ENCODE measurements around the gene KCNQ4. TPM values are rescaled to one million over a fixed set of nuclear protein-coding genes. Genes with fewer than 3 reads are reported as not detected.

KCNQ4 gene
- total RNA-seq, 1 donor from 2014 or later = 1.5 TPM

DNA sequence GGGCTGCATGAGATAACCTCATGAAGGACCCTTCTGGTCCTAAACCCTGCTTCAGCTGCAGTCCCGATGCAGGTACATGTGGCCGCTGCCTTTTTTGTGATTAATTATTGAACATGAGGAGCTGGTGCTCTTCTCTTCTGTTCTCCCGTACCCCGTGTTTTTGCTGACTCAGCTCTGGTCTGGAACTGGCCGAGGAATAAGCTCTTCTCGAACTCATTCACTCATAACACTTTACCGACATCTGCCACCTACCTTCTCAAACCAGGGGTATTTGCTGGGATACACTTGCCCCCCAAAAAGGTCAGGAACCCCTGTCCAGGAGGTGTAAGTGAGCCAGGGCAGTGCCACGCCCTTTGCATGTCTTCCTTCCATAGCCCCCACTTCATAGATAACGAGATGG, 31.8 kb downstream of the KCNQ4 start:
- Histone ChIP-seq H3K4me1 (peaks cover 10% of the 10 kb centered on the region), H3K9me3 (replicated peaks) (no peaks in the 10 kb centered on the region), H3K4me3 (no peak overlapping the region), H3K36me3 (no peaks in the 10 kb centered on the region), H3K27me3 (ENCODE audit: low read depth) (peaks cover 21% of the 10 kb centered on the region), H3K27ac (replicated peaks) (no peak overlapping the region)
- no peak for TF ChIP-seq CTCF (IDR thresholded peaks at IDR 0.05; ENCODE audit: borderline replicate concordance)
- no peak for DNase-seq
- intact Hi-C loops (cut with micrococcal nuclease) = no loop called here

DNA sequence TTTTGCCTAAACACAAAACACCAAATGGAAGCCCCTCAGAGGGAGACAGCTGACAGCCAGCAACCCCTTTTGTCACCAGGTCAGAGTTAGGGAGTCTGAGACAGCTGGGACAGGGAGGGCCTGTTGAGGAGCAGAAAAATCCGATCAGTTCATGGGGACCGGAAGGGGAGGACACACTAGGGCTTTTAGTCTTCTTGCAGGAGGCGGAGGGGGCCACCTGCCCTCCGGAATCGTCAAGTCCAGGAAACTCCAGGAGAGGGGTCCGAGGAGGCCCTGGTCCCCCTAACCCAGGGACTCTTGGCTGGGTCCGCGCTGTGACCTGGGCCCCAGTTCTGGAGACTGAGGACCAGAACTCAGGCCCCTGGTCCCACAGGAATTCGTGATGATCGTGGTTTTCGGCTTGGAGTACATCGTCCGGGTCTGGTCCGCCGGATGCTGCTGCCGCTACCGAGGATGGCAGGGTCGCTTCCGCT, 34.2 kb downstream of the KCNQ4 start:
- intact Hi-C loops (cut with micrococcal nuclease) = no loop called here
- no peaks in the 10 kb centered on the region for H3K9me3 ChIP-seq (replicated peaks)
- peaks cover 21% of the 10 kb centered on the region for H3K27me3 ChIP-seq (ENCODE audit: low read depth)
- H3K36me3 ChIP-seq = no peaks in the 10 kb centered on the region
- H3K4me3 ChIP-seq = peak overlapping the region; percentile 62
- H3K4me1 ChIP-seq = peaks cover 10% of the 10 kb centered on the region
- no peak overlapping the region for H3K27ac ChIP-seq (replicated peaks)
- TF ChIP-seq CTCF (IDR thresholded peaks at IDR 0.05; ENCODE audit: borderline replicate concordance) = no peak
- no peak for DNase-seq

GRCh38 chr1:40818264-40818961, 34.8 kb downstream of the KCNQ4 start:
- intact Hi-C loops (cut with micrococcal nuclease) = no loop called here
- Histone ChIP-seq H3K27me3 (ENCODE audit: low read depth) (peaks cover 21% of the 10 kb centered on the region), H3K4me3 (peak overlapping the region; percentile 62), H3K4me1 (peaks cover 10% of the 10 kb centered on the region), H3K36me3 (no peaks in the 10 kb centered on the region), H3K27ac (replicated peaks) (no peak overlapping the region), H3K9me3 (replicated peaks) (no peaks in the 10 kb centered on the region)
- DNase-seq = peak; percentile 59
- no peak for TF ChIP-seq CTCF (IDR thresholded peaks at IDR 0.05; ENCODE audit: borderline replicate concordance)

- DNase-seq = no peak
- peaks cover 10% of the 10 kb centered on the region for H3K4me1 ChIP-seq
- no peaks in the 10 kb centered on the region for H3K36me3 ChIP-seq
- peaks cover 21% of the 10 kb centered on the region for H3K27me3 ChIP-seq (ENCODE audit: low read depth)
- H3K4me3 ChIP-seq = peak overlapping the region; percentile 62
- intact Hi-C loops (cut with micrococcal nuclease) = no loop called here
- no peak overlapping the region for H3K27ac ChIP-seq (replicated peaks)
- TF ChIP-seq CTCF (IDR thresholded peaks at IDR 0.05; ENCODE audit: borderline replicate concordance) = no peak
- no peaks in the 10 kb centered on the region for H3K9me3 ChIP-seq (replicated peaks)
Observed at GRCh38 chr1:40819101-40819500, 35.5 kb downstream of the KCNQ4 start.

DNA sequence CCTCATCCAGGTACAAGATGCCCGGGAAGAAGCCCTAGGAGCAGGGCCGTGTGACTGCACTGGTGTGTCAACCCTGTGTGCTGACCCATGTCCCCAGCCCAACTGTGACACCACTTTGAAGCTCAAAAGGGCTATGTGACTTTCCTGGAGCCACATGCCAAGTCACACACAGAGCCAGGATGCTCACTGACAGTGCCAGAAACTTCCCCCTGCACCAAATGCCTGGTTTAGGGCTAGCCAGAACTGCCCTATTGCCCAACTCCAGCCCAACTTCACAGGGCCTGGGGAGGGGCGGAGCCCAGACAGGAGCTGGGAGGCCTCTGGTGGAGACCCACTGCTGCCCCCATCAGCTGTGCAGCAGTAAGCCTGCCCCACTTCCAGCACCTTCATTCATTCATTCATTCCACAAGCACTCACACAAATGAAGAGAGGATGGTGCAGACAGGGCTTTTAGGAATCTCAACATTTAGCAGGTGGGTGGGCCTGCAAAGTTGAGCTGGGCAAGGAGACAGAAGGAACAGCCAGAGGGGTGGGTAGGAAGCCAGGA, 36.7 kb downstream of the KCNQ4 start:
- intact Hi-C loops (cut with micrococcal nuclease) = no loop called here
- no peak for TF ChIP-seq CTCF (IDR thresholded peaks at IDR 0.05; ENCODE audit: borderline replicate concordance)
- no peak overlapping the region for H3K27ac ChIP-seq (replicated peaks)
- H3K4me1 ChIP-seq = peaks cover 10% of the 10 kb centered on the region
- H3K9me3 ChIP-seq (replicated peaks) = no peaks in the 10 kb centered on the region
- no peak for DNase-seq
- peaks cover 21% of the 10 kb centered on the region for H3K27me3 ChIP-seq (ENCODE audit: low read depth)
- H3K36me3 ChIP-seq = no peaks in the 10 kb centered on the region
- no peak overlapping the region for H3K4me3 ChIP-seq
